ENCODE data around the gene EIF4G1. TPM values are rescaled to one million over a fixed set of nuclear protein-coding genes. Genes with fewer than 3 reads are reported as not detected.

EIF4G1 gene
- total and polyA plus RNA-seq, 2 of the 8 experiments (the other 6 are each of a cell fraction or from before 2014, with no cell fraction given): 318 to 473 TPM

DNA sequence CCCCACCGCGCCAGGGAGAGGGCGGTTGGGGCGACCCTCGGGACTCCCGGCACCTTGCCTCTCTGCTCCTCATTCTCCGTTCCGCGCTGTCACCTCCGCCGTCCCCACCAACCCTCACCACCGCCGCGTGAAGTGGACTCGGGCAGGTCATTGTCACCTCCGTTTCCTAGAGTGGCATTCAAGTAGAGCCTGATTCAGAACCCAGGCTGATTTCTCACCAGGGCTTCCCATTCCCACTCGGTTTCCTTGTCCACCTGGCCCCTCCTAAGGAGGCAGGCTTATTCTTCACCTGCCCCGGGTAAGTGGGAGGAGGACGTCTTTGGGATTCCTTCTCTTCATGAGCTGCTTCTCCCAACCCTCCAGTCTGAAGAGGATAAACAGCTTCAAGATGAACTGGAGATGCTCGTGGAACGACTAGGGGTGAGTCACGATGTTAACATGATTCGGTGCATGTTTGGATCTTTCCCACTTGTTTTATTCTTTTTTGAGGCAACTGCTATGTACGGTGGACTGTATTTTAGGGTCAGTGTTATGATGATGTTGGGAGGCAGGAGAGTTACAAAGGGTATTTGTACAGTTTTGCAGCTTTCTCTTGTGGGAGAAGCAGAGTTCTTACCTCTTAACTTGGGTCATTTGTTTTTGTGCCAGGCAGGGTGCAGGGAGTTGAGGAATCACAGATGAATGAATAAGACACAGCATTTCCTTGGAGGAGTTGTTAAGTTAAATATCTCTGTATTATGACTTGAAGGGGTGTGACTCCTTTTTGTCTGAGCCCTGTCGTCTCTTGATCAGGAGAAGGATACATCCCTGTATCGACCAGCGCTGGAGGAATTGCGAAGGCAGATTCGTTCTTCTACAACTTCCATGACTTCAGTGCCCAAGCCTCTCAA, 14.7 kb upstream of the EIF4G1 start:
- TF ChIP-seq, protein P1, sequence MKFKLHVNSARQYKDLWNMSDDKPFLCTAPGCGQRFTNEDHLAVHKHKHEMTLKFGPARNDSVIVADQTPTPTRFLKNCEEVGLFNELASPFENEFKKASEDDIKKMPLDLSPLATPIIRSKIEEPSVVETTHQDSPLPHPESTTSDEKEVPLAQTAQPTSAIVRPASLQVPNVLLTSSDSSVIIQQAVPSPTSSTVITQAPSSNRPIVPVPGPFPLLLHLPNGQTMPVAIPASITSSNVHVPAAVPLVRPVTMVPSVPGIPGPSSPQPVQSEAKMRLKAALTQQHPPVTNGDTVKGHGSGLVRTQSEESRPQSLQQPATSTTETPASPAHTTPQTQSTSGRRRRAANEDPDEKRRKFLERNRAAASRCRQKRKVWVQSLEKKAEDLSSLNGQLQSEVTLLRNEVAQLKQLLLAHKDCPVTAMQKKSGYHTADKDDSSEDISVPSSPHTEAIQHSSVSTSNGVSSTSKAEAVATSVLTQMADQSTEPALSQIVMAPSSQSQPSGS (IDR thresholded peaks at IDR 0.05; ENCODE audit: low read length): no peak
- peak; percentile 64 to 75; a peak in 3 of 4 replicates for TF ChIP-seq SIN3A (conservative IDR thresholded peaks at IDR 0.05 in 1 of 2, IDR thresholded peaks at IDR 0.05 in 1 of 2; ENCODE audit: low read depth in 1 of 2, low read length in 2 of 2)
- TF ChIP-seq RNF2 (IDR thresholded peaks at IDR 0.05; ENCODE audit: borderline replicate concordance, low read depth, low read length, missing control alignments, poor library complexity, severe bottlenecking): no peak
- no peak for TF ChIP-seq SP2 (IDR thresholded peaks at IDR 0.05; ENCODE audit: low read length)
- no peak for TF ChIP-seq SP4 (IDR thresholded peaks at IDR 0.05; ENCODE audit: low read length)
- H2BK120ac ChIP-seq (replicated peaks; ENCODE audit: low read depth, low read length): no peak overlapping the region
- H4K20me1 ChIP-seq (replicated peaks in 1 of 2; ENCODE audit: control insufficient read depth in 1 of 2, insufficient read depth in 2 of 2, low read length in 2 of 2): peaks cover 0 to 9% of the 10 kb centered on the region in 2 experiments
- H3K4ac ChIP-seq (replicated peaks; ENCODE audit: insufficient read length, low read depth, low read length): no peak overlapping the region
- H3K79me2 ChIP-seq (ENCODE audit: control insufficient read depth in 1 of 2, insufficient read depth in 2 of 2, low read length in 2 of 2): peaks cover 8 to 20% of the 10 kb centered on the region in 2 experiments
- H3K4me3 ChIP-seq (ENCODE audit: extremely low read depth in 1 of 4, insufficient read depth in 2 of 4, low read depth in 3 of 4, low read length in 4 of 4): peak overlapping the region; percentile 91 to 98 (median 94)
- H3K79me1 ChIP-seq (ENCODE audit: low read depth, low read length): peaks cover 8% of the 10 kb centered on the region
- no peak overlapping the region for H2BK20ac ChIP-seq (ENCODE audit: low read length)
- H2BK5ac ChIP-seq (ENCODE audit: low read depth, low read length): peak overlapping the region; percentile 60
- POLR2A ChIA-PET (ENCODE audit: partially characterized antibody): interaction anchor here (0.6 to 5.2 kb wide), 10 partner anchors 10 to 144 kb away, joined by 3 to 43 read pairs (median 3); partner anchors contain the start of genes DVL3 and EEF1AKMT4
- no peak overlapping the region for H3K14ac ChIP-seq (ENCODE audit: insufficient read length)
- H3K23ac ChIP-seq (ENCODE audit: insufficient read length): no peak overlapping the region
- peaks cover 10% of the 10 kb centered on the region for H3K23me2 ChIP-seq (ENCODE audit: low read depth, low read length)
- CTCF ChIA-PET (ENCODE audit: partially characterized antibody): interaction anchor here (0.7 to 1.5 kb wide), 4 partner anchors 10 to 155 kb away, joined by 3 to 5 read pairs (median 3); no protein-coding TSS in a partner anchor
- peaks cover 0 to 7% (median 2%) of the 10 kb centered on the region in 4 experiments; a peak in 4 of 7 replicates for H3K4me1 ChIP-seq (replicated peaks in 1 of 4; ENCODE audit: control insufficient read depth in 3 of 4, insufficient read depth in 4 of 4, low read length in 3 of 4)
- peak overlapping the region; percentile 84 to 92 for H3K4me2 ChIP-seq (ENCODE audit: insufficient read depth in 1 of 2, low read depth in 2 of 2, low read length in 2 of 2)
- peaks cover 31 to 46% (median 42%) of the 10 kb centered on the region in 4 experiments for H3K36me3 ChIP-seq (ENCODE audit: control insufficient read depth in 2 of 4, insufficient read depth in 4 of 4, low read length in 3 of 4)
- no peaks in the 10 kb centered on the region for H3K9me3 ChIP-seq (ENCODE audit: insufficient read depth in 2 of 2, low read depth in 1 of 2, low read length in 1 of 2)
- no peak for DNase-seq (ENCODE audit: low read depth in 1 of 2, low spot score in 2 of 2)
- H4K5ac ChIP-seq (ENCODE audit: insufficient read length, low read depth, low read length): no peak overlapping the region
- peak overlapping the region; percentile 74 to 82 (median 78) for H3K9ac ChIP-seq (replicated peaks in 1 of 4; ENCODE audit: extremely low read depth in 1 of 4, low read depth in 3 of 4, low read length in 3 of 4)
- peak overlapping the region; percentile 71; the same call in 1 of the 2 replicates for H3K27ac ChIP-seq (ENCODE audit: low read depth, low read length)
- H4K8ac ChIP-seq (ENCODE audit: extremely low read depth, insufficient read depth, low read length): peak overlapping the region; percentile 51; the same call in 1 of the 2 replicates
- no peak overlapping the region for H2BK12ac ChIP-seq (ENCODE audit: low read depth, low read length)
- H3K18ac ChIP-seq (ENCODE audit: extremely low read depth, low read length): peak overlapping the region; percentile 87
- H4K91ac ChIP-seq (replicated peaks; ENCODE audit: insufficient read length, low read length): peak overlapping the region; percentile 18
- 30% methylated on average over 28 of the region's 29 CpGs; no CpG with 5 or more reads in 1 of the 2 experiments for WGBS, 2 experiments (ENCODE audit: extremely low coverage in 1 of 2, insufficient coverage in 1 of 2, insufficient read length in 1 of 2, insufficient replicate concordance in 2 of 2, low coverage in 1 of 2, low lambda C conversion rate in 2 of 2, missing lambda C conversion rate in 1 of 2)
- H3K27me3 ChIP-seq (replicated peaks in 1 of 4; ENCODE audit: control insufficient read depth in 3 of 4, extremely low read depth in 1 of 4, insufficient read depth in 3 of 4, low read length in 3 of 4): no peaks in the 10 kb centered on the region
- no peak for FAIRE-seq
- H2AK5ac ChIP-seq (ENCODE audit: low read depth, low read length): no peak overlapping the region
- H3K56ac ChIP-seq (replicated peaks; ENCODE audit: insufficient read length, low read depth, low read length): no peak overlapping the region
- no peak overlapping the region for H2BK15ac ChIP-seq (ENCODE audit: low read length)
- no peak overlapping the region for H2AFZ ChIP-seq (ENCODE audit: low read length)

Measured in H1 (cell line).